Measurements from ENCODE around the gene ASTL.
"Not testable (repeated sequence)": the region's sequence is repeated elsewhere in the genome, so short reads cannot be mapped to it uniquely, and the experiment has no call there.

ASTL gene

DNA sequence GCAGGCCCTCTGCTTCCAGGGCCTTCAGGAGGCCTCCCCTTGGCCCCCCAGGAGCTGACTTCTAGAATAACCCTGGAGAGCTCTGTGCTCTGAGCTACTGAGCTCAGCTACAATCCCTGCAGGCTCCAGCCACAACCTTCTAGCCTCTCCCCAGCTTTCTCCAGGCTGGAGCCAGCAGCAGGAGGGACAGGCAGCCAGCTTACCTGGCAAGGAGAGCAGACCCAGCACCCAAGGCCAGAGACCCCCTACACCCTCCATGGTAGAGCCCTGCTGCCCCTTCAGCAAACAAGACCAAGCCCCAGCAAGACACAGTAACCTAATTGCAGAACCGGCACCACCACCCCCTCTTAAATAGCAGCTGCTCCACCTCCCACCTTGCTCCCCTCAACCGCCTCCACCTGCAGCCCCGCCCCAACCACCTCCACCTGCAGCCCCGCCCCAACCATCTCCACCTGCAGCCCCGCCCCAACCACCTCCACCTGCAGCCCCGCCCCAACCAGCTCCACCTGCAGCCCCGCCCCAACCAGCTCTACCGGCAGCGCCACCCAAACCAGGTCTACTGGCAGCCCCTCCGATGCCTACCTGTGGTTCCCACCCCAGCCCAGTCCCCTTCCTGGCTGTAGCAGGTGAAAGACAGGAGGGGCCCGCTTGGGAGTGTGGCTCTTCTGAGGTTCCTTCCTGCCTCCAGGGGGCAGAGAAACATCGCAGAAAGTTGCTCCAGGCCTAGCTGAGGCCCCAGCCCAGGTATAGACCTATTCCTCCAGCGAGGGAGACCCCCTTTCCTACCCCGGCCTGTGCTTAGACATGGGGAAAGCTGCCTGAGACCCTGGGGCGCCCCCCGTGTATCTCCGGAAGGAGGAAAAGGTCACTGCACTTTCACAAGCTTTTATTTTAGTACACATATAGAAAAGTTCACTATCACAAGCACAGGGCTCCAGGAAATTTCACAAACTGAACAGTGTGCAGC is at the start of gene ASTL:
Gene ASTL, minus strand, starts transcription at position 324 of the 967 bp plus-strand sequence. Its CDS starts 66 bp downstream, at position 258.
- no peak for DNase-seq

DNA sequence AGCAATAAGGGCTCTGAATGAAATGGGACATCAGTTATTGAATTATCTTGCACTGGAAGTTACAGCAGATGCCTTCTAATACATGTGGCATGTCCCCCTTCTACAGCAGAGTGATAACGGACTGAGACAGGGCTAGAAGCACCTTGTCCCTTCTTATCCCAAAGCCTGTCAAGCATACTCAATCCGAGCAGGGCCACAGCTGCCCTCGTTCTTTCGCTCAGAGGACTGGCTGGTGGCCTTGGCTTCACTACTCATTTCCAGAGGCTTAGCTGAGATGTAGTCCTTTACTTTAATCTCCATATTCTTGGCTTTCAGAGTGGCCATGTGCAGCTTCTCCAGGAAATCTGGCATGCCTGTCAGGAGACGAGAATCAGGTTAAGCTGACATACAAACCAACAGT is 48.3 kb upstream of the ASTL start:
- no peak for DNase-seq

DNA sequence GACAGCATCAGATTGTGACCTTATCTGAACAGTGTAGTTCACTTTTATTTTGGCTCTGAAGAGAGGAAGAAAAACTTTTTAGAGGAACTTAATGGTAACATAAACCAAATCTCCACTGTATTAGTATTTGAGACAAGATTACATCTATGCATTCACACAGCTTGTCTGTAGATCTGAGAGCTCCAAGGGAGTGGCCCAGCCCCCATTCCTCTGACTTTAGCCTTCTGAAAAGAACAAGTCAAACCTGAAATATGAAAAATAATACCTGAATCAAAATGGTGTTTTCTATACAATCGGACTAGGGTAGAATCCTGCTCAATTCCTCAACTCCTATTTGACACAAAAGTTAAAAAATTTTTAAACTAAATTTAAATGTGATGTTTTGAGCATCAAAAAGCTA is 47.2 kb upstream of the ASTL start:
- DNase-seq, result no peak

DNA sequence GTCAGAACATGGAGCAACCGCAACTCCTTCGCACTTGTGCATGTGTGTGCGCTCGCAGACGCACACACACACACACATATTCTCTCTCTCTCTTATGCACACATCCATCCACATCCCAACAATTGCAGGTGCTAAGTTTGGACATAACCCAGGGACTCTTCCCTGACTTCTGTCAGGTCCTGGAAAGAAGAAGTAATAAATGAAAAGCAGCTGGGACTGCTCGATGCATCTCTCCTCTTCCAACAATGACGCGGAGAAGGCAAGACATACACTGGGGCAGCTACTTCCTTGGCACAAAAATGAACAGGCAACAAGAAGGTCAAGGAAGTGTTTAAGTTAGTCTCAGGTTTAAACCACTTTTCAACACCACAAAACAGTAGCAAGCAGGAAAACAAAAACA is 46.7 kb upstream of the ASTL start:
- no peak for DNase-seq

- no peak for DNase-seq
These were observed 45.9 kb upstream of the ASTL start for GRCh38 chr2:96184188-96184587.

DNA sequence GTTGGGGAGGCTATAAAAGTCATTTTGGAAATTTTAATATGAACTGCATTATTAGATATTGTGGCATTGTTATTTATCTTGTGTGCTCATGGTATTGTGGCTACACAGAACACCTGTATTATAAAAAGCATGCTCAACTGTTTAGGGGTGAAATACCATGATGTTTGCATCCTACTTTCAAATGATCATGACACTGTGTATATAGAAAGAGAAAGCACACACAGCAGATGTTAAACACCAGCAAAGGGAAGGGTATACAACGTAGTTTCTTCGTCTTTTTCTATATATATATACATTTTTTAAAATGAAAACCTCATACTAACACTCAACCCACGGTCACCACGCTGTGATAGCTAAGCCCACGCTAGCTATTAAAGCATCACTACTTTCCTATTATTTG is 43.2 kb upstream of the ASTL start:
- no peak for DNase-seq

DNA sequence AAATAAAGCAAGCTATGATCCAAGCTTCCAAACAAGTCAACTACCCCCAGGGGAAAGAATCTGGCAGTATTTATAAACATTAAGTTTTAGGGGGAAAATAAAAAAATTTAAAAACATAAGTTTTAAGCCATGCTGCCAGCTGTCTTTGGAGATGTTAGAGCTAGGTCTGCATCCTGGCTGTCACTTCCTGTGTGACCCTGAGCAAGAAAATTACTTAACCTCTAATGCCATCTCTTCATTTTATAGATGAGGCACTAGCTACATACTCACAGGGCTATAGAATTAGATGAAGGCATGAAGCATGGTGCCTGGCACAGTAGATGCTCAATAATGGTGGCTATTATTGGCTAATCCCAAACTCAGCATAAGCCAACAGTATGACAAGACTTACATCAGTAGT is 42.2 kb upstream of the ASTL start:
- no peak for DNase-seq

DNA sequence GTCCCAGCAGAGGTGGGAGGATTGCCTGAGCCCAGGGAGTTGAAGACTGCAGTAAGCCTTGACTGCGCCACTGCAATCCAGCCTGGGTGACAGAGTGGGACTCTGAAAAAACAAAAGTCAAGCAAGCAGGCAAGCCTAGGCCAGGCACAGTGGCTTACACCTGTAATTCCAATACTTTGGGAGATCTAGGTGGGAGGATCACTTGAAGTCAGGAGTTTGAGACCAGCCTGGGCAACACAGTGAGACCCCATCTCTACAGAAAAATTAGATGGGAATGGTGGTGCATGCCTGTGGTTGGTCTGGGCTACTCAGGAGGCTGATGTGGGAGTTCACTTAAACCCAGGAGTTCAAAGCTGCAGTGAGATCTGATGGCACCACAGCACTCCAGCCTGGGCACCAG is 41.7 kb upstream of the ASTL start:
- no peak for DNase-seq

DNA sequence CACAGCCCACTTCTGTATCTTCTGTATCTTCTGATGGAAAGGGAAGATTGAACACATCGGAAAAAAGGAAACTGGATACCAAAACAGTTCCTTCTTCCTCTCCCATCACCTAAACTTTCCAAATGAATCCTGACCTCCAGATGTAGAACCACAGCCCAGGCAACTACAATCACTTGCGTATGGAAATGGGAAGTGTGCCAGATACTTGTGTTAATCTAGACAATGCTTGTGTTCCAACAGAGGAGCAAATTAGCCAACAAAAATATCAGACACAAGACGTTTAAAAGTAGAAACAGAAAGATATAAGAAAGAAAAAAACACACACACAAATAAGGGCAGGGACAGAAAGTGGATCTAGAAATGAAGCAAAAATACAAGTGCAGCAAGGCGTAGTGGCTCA is 38.4 kb upstream of the ASTL start:
- no peak for DNase-seq

GRCh38 chr2:96175951-96176350 is 37.6 kb upstream of the ASTL start:
- no peak for DNase-seq

DNA sequence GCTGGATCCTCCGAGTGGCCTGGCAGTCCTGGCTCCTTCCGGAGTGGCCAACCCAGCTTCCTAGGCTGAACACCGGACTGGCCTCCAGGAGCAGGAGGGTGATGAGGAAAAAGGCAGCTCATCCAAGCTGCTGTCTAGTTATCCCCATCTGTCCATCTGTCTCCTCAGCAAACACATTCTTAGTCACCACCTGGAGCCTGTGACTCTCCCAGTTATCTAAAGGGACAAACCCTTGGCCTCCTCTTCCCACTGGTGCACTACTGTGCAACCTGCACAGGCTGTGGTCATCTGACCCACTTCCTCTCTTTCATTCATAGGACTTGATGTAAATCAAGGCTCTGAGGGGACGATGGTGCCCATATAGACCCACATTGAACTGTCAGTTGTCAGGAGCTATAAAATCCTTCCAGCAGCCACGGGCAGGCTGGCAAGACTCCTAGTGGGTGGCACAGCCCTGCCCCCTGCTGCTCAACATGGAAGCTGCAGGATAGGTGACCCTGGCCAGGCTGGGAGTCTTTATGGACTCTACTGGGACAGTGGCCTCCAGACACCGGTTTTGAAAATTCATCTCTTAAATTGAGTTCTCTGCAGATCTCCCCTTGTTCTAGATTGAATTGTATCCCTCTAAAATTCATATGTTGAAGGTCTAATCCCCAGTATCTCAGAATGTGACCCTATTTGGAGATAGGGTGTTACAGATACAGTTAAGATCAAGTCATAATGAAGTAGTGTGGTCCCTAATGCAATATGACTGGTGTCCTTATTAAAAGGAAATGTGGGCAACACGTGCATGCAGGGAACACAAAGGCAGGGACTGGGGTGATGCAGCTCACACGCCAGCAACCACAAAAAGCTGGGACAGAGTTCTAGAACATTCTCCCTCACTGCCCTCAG is 36.2 kb upstream of the ASTL start:
- DNase-seq, result peak; percentile 23

GRCh38 chr2:96171831-96172230 is 33.5 kb upstream of the ASTL start:
- DNase-seq, result no peak

DNA sequence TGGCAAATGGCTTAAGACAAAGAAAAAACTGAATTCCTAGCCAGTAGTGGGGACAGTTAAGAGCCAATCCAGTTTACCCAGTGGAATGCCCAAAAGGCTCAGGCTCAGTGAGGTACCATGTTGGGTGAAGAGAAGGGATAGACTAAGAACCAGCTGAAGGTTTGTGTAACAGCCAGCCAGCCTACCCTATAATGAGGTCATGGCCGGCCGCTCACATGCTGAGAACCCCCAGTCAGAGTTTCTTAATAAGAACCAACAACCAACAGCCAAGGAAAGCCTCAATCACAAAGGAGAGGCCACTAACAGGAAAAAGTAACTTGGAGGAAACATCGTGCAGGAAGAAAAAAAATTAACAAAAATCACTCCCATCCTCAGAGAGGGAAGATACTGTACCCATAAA is 32.3 kb upstream of the ASTL start:
- DNase-seq, result no peak

GRCh38 chr2:96169868-96170507 is 31.7 kb upstream of the ASTL start:
- no peak for DNase-seq

DNA sequence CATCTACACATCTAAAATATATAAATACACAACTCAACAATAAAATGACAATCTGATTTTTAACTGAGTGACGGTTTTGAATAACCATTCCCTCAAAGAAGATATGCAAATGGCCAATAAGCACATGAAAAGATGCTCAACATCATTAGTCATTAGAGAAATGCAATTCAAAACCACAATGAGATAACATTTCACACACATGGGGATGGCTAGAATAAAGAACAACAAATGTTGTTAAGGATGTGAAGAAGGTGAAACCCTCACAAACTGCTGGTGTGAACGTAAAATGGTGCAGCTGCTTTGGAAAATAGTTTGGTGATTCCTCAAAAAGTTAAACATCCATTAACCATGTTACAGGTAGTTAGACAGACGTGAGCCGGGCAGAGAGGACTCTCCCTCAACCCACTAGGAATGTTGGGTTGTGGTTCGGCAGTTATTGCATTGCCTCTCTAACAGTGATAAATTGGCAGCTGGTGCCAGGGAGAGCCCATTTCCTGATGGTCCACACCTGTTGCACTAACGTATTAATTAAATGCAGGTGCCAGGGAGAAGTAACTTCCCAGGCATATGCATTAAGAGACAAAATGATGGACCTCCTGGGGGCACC is 29.2 kb upstream of the ASTL start:
- DNase-seq, result no peak

- no peak for DNase-seq
These were observed 26.3 kb upstream of the ASTL start for GRCh38 chr2:96164459-96165184.

DNA sequence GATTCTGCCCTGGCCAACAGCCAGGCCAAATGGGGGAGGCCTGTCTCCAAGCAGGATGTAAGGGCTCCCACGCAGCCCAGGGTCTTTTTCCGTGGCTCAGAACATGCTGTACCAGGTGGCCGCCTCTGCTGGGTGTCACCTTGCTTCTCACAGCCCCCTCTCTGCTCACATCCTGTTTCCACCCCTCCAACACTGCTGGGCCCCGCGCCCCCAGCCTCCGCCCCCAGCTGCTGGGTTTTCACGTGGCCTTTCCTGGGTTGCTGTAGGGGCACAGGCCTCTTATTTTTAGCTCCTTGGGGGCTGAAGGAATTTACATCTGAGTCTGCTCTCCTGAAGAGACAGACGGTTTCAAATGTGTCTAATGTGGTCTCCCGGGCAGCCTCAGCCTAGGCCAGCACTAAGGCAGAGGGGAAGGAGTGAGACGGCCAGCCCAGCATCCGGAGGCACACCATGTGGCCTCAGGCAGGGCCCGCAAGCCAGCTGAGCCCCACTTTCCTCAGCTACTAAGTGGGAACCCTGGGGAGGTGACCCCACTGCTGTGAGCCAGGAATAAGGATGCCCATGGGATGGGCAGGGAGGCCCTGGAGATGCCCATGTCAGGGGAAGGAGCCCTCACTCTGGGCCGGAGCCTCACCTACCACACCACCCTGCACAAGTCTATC is 25.6 kb upstream of the ASTL start:
- DNase-seq, result no peak

- no peak for DNase-seq
These were observed 25.1 kb upstream of the ASTL start for GRCh38 chr2:96163415-96163767.

- no peak for DNase-seq
These were observed 23.6 kb upstream of the ASTL start for GRCh38 chr2:96161898-96162297.

GRCh38 chr2:96160366-96160765 is 22.1 kb upstream of the ASTL start:
- not testable (repeated sequence) for DNase-seq

GRCh38 chr2:96159084-96159830 is 21.0 kb upstream of the ASTL start:
- no peak for DNase-seq
